ENCODE results near the gene MEX3D.

MEX3D gene

GRCh38 chr19:1568320-1569019 is at the start of gene MEX3D:
TSS of gene MEX3D (minus strand) at chr19:1568325. CDS start at chr19:1568058, 267 bp downstream.
- DNase-seq: peak; percentile 7 to 37

DNA sequence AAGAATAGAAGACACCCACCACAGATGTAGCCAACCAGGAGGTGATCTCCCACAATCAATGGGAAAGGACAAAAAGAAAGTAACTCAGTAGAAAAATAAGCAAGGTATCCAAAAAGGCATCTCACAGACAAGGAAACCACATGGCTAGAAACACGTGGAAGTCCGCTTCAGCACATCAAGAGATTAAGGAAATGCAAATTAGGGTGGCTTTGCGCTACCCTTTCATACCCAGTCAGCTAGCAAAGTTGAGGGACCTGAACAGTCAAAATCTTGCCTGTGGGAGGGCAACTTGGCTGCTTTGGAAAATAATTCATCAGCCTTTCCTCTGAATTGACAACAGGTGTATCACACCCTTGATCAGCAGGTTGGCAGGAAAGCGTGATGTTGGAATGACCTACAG is 48.8 kb upstream of the MEX3D start:
- no peak for DNase-seq

- DNase-seq: no peak
These were observed 48.3 kb upstream of the MEX3D start for GRCh38 chr19:1616396-1616795.

DNA sequence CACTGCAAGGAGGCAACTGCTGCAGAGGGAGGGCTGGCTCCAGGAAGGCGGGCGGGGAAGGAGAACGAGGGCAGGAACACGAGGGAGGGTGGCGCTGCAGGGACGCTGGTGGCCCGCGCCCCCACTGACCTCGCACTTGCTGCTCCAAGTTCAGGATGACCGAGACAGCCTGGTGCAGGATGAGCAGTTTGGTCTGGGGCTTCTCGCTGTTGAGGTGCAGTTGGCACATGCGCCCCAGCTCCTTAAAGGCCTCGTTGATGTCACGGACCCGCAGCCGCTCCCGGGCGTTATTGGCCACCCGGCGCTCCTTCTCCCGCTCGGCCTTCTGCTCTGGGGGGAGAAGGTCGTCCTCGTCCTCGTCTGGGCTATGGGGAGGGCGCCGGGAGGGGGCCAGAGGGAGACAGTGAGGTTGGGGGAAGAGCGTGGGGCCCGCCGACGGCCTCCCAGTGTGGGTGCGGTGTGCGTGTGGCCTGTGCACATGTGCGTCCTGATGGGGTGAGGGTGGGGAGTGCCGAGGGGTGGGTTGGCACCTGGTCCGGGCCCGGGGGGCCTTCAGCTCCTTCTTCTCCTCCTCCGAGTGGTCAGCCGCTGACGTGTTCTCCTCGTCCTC is 47.1 kb upstream of the MEX3D start:
- DNase-seq: no peak

- no peak for DNase-seq
These were observed 45.9 kb upstream of the MEX3D start for GRCh38 chr19:1613808-1614570.

DNA sequence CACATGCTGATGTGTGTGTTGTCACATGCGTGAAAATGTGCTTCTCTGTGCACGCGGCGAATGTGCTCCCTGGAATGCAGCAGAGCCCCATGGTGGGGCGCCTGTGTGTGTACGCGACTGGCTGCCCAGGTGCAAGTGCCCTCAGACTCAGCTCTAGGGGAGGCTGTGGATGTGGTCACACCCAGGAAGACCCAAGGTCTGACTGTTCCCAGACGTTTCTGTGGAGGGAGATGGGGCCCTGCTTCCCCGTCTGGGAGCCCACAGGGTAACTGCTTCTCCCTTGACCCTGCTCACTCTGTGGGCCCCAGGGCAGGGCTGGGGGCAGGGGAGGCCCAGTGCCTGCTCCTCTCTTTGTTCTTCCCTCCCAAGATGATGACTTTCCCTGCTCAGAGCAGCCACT is 45.0 kb upstream of the MEX3D start:
- no peak for DNase-seq

GRCh38 chr19:1612114-1613086 is 44.3 kb upstream of the MEX3D start:
- DNase-seq: no peak

DNA sequence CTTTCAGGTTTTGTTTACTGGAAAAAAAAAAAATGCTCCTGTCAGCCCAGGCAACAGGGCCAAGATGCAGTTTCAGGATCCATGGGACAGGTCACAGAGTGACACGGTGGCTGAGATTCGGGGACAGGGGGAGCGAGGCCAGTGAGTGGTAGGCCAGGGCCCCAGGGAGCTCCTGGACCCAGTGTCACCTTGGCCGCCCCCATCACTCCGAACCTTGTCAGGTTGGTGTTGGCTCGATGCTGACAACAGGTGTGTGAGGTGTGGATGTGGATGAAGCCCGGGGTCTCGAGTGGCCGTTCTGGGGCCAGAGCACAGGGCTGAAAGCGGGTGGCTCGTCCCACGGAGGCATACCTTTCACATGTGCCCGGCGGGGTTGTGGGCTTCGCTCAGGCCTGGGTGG is 43.2 kb upstream of the MEX3D start:
- no peak for DNase-seq

GRCh38 chr19:1610579-1610978 is 42.5 kb upstream of the MEX3D start:
- DNase-seq: no peak

- DNase-seq: no peak
These were observed 41.8 kb upstream of the MEX3D start for GRCh38 chr19:1609680-1610474.

- no peak for DNase-seq
These were observed 40.9 kb upstream of the MEX3D start for GRCh38 chr19:1609103-1609396.

DNA sequence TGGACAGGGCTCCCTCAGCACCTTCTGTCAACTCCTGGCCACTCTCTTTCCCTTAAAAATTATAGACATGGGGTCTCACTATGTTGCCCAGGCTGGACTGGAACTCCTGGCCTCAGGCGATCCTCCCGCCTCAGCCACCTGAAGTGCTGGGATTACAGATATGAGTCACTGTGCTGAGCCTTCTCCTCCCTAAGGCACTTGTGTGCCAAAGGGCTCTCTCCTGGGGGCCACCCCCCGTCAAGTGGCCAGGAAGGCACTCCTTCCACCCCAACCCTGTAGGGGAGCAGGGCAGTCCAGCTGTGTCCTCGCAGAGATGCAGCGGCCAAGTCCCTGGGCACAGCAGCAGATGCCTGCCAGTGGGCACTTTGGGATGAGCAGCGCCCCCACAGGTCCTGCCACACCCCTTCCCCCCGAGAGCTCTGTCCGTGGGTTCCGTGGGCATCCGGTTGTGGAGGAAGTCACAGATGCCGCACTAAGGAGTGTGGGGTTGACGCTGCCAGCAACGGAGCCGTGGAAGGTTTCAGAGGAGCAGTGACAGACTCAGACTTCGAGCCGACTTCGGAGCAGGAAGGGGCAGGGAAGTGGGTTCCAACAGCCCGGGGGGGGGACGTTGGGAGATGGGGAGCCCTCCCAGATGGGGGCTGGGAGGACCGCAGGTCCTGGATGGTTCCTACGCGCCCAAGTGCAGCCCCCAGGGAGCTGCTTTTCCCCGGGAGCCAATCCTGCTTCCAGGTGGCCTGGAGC is 40.4 kb upstream of the MEX3D start:
- DNase-seq: no peak

GRCh38 chr19:1606138-1606651 is 38.1 kb upstream of the MEX3D start:
- DNase-seq: no peak

DNA sequence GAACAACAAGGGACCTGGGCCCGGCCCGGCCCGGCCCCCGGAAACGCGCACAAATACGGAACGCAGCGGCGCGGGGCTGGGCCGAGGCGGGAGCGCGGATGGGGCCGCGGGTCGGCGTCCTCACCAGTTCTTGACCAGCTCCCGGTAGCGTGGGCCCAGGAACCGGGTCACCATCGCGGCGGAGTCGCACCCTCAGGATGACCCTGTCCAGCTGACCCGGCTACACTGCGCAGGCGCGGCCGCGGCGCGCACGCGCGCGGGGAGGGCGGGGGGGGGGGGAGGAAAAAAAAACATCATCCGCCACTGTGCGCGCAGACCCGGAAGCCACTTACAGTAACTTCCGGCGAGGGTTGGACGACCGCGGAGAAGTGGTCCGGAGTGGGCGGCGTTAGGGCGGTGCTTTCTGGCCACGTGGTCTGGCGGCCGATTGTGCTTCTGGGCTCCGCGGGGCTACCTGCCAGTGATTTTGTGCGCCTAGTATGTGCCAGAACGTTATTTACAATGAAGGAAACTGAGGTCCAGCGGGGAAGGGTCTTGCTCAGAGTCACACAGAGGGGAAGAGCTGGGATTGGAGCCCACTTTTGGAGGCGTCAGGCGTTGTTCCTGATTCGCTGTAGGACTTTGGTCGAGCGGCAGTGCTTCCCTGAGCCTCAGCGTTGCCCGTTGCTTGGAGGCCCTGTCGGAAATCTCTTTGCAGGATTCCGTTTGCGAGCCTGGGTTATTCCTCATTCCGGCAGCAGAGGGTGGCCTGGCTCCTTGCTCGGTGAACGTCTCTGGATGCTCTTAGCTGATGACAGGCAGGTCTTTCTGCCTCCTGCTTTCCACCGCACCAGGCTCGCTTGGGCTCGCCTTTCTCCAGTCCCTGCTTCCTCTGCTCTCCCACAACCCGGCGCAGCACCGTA is 37.4 kb upstream of the MEX3D start, which contains the start of gene UQCR11:
Gene UQCR11, minus strand, starts transcription at position 227 of the 902 bp plus-strand sequence. Its CDS starts 53 bp downstream, at position 174.
- DNase-seq: peak; percentile 88 to 94

- DNase-seq: no peak
These were observed 34.1 kb upstream of the MEX3D start for GRCh38 chr19:1602091-1602707.

DNA sequence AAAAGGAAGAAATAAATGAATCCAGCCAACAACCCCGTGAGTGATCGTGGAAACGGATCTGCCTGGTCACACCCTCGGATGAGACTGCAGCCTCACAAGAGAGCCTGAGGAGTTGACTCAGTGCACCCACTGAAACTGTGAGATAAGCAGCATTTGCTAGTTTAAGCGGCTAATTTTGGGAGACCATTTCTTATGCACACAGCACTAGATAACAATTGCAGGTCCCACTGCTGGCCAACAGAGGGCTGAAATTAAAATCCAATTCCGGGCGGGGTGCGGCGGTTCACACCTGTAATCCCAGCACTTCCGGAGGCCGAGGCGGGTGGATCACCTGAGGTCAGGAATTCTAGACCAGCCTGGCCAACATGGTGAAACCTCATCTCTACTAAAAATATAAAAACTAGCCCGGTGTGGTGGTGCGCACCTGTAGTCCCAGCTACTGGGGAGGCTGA is 33.5 kb upstream of the MEX3D start:
- no peak for DNase-seq

- DNase-seq: no peak
These were observed 31.3 kb upstream of the MEX3D start for GRCh38 chr19:1599460-1599846.

DNA sequence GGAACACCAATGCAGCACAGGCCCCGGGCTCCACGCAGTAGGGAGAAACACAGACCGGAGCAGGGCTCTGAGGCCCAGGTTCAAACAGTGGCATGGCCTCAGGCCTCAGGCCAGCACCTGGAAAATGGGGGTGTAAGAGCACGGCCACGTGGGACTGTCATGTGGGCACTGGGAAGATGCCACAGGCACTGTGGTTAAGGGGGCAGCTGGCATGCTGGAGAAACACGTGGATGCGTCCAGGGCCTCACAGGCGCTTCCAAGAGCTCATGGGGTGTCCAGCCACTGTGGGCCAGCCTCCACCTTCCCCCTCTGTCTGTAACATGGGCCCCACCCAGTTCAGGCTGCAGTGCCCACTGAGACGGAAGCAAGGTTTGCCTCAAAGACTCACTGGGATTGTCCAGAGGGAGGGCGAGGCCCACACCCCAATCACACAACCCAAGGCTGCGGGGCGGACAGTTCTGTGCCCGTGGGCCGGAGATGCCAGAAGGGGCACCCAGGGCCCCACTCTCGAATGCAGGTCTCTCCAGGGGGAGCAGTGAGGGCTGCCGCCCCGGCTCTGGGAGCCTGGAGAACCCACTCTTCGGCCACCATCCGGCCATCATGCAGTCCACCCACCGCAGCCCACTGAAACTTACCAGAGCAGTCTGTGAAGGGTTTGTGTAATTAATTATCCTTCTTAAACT is 30.8 kb upstream of the MEX3D start:
- no peak for DNase-seq

DNA sequence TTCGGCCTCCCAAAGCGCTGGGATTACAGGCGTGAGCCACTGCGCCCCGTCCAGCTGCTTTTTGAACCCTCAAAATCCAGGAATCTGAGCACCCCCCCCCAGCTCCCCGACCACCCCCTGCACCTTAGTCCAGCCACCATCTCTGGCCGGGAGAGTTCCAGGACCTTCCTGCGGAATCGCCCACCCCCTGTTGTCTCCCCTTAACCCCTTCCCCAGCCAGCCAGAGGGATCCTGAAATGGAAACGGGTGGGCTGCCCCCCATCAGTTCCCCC is 25.3 kb upstream of the MEX3D start:
- DNase-seq: no peak

Data from hippocampal formation (tissue), 2 donors.